NCI-H69 (cell line): ENCODE data around the gene PDLIM3.
A peak's percentile ranks its signal among the peaks of the same experiment; 100 is the strongest.

ENCODE experiments used
- DNase-seq: peaks from one replicate; lab custom pipeline; 2025; lab: John Stamatoyannopoulos, UW

PDLIM3 gene

DNA sequence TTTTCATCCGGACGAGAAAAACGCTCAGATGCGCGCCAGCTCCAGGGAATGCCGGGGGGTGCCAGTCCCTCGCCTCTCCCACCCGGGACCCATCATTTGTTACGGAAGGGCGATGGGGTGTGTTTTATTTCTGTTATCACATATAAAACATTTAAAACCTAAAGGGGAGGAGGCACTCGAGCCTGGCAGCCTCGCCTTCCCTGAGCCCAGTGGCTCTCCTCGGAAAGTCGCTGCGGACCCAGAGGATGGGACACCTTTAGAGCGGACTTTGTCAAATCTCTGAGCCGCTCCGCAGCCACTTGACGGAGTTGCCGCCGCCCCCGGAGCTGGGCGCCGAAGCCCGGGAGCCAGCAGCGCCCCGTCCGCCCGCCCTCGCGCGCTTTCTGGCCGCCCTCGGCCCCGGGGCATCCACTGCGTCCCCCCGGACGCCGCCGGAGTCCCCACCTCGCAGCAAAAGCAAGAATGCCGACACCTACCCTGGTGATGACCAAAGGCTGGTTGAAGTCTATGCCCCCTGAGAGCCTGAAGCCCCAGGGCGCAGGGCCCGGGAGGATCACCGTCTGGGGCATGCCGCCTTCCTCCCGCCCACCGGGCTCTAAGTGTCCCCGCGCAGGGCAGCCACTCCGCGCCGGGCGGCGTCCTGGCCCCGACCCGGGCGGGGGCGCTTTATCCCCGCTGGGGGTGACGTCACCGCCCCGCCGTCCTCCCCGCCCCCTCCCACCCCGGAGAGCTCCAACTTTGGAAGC is at the start of gene PDLIM3:
TSS of gene PDLIM3 (minus strand) at position 642 of the 746 bp plus-strand sequence. CDS start at position 569, 73 bp downstream.
- DNase-seq, result peak; percentile 21

- DNase-seq, result no peak
Measured at GRCh38 chr4:185583813-185584212, 48.5 kb upstream of the PDLIM3 start.

- no peak for DNase-seq
Measured at GRCh38 chr4:185582651-185583400, 47.5 kb upstream of the PDLIM3 start.

DNA sequence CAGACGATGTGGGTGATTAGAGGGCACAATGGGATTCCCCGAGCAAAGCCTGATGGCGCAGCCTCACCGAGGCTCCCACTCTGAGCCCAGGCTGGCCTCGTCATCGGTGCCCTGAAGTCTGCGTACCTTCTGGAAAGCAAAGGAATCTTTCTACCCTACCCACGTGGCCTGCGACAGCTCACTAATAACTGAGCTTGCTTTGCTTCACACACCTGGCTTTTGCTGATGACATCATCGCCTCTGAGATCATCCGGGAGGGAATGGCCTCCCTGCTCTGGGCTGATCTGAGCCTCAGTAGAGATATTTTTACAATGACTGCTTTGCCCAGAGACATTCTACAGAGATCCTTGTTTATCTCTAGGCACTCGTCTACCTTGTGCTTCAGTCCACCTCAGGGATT is 45.4 kb upstream of the PDLIM3 start:
- no peak for DNase-seq

- no peak for DNase-seq
Measured at GRCh38 chr4:185578284-185578683, 43.0 kb upstream of the PDLIM3 start.

- DNase-seq, result no peak
Measured at GRCh38 chr4:185576962-185577950, 41.9 kb upstream of the PDLIM3 start.

DNA sequence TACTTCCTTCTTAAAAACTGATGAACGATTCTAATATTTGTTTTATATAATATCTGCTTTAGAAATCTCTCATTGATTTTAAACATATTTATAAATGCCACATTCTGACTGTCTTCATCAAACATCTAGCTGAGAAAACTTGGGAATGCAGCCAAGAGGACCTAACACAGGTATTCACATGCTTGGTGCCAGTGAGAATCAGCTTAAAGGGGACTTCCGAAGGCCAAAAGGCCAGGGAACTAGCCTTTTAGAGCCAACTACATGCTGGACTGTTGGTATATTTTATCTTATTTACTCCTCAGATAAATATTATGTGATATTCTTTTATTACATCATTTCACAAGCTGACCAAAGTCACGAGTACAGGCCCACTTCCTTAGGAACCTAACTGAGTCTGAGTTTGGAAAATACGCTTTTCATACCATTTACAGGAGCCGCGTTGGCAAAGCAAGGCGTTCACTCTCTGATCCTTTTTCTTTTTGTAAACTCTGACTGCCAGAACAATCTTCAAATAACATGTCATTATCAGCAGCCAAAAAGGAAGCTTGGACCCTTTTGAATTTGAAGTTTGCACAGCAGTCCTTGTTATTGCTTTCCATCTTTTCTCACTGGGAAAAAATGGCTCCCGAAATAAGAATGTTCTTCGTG is 41.1 kb upstream of the PDLIM3 start:
- no peak for DNase-seq

DNA sequence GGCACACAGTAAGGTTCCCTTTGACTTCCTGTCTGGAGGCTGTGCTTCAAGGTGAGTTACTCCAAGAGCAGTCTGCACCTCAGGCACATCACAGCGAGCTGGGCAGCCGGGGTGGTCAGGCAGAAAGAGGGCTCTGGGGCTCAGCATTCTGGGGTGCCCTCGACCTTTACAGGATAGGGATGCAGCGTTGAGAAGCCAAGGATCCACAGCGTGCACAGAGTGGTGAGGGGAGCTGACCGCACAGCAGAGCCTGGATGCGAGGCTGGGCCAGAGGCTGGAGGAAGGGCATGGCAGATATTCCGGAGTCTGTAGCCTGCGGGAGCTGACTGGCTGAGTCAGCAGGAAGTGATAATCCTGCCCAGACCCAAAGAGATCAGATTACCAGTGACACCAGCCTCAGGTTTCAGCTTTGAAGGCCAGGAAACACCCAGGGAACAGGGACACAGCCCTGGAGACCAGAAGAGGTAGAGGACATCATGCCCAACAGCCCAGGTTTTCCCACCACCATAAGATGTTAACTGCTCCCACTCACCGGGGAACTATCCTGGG is 38.4 kb upstream of the PDLIM3 start:
- no peak for DNase-seq

DNA sequence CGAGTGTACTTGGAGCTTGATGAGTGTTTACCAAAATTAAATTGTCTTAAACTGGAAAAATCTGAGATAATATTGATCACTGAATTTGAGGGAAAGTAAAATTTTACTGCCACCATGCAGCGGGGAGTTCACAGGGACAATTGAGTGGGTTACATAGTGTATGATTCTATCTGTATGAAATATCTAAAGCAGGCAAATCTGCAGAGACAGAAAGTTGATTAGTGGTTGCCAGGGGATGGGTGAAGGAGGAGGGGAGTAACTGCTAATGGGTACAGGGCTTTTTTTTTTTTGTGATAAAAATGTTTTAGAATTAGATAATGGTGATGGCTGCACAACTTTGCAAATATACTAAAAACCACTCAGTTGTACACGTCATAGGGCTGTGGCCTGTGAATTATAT is 35.4 kb upstream of the PDLIM3 start:
- DNase-seq, result no peak

DNA sequence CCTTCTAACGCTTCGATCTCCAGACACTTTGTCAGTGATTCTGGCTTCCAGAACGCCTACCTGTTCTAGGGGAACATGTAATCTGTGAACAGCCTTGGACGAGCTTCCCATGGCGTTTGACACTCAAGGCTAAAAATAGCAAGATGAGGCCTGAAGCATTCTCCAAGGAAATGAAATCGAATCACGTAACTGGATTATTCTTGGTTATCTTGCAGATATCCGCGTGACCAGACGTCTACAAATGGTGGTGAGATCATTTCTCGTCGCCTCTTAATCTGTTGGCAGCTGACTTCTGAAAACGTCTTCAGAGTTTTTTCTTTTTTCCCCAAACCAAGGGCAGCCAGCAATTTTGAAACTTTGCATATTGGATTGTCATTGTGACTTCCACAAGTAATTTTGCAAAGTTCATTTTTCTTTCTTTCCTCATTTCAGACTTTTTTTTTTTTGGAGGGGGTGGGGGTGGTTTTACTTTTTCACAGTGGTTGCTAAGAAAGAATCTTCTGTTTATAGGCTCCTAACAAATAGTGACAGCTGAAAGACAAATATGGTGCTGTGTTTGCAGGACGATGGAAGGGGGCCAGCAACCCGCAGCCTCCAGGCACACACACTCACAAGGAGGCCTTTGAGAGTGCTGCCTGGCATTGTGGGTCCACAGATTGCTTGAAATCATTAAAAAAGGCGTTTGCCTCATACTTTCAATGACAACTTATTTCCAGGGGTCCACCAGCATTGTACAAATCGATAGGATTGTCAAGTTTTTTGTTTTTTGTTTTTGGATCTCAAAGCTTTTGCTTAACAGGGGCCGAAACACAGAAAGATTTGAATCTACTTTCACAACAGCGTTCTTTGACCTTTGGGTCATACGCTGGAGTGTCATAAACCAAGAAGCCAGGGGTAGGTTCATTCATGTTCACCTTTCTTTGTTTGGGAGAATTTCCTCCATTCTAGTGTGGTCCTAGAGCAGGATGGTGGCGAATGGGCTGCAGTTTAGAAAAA is 32.4 kb upstream of the PDLIM3 start:
- no peak for DNase-seq

GRCh38 chr4:185566972-185567371 is 31.7 kb upstream of the PDLIM3 start:
- DNase-seq, result no peak

GRCh38 chr4:185566425-185566824 is 31.1 kb upstream of the PDLIM3 start:
- no peak for DNase-seq

- no peak for DNase-seq
Measured at GRCh38 chr4:185565696-185566095, 30.4 kb upstream of the PDLIM3 start.

DNA sequence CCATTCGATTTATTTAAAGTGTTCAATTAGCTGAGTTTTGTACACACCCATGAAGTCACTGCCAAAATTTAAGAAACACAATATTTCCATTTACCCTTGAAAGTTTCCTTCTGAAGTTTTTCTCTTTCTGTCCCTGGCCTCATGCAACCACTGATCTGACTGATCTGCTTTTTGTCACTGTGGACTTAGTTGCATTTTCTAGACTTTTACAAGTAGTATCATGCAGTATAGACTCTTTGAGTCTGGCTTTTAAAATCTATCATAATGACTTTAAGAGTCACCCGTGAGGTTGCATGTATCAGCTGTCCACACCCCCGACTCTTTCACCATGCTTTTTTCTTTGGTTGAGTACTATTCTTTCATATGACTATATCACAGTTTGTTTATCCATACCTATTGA is 29.0 kb upstream of the PDLIM3 start:
- DNase-seq, result no peak

DNA sequence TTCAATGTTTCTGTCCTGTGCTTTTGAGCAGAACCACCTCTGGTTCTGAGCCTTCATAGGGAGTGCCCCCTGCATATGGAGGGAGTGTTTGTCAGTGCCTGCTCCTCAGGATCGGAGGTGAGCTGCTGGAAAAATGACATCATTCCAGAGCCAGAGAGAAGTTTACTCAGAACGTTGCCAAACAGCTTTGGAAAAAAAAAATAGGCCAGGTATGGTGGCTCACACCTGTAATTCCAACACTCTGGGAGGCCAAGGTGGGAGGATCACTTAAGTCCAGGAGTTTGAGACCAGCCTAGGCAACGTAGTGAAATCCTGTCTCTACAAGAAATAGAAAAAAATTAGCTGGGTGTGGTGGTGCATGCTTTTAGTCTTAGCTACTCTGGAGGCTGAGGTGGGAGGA is 27.2 kb upstream of the PDLIM3 start:
- no peak for DNase-seq

- no peak for DNase-seq
Measured at GRCh38 chr4:185560316-185560715, 25.0 kb upstream of the PDLIM3 start.

DNA sequence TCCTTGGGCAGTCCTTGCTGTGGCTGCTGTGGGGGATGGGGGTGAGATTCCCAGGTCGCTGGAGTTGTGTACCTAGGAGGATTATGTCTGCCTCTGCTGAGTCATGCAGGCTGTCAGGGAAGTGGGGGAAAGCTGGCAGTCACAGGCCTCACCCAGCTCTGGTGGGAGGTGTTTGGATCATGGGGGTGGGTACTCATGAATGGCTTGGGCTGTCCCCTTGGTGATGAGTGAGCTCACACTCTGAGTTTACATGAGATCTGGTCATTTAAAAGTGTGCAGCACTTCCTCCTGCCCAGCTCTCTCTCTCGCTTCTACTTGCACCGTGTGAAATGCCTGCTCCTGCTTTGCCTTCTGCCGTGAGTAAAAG is 24.6 kb upstream of the PDLIM3 start:
- DNase-seq, result peak; percentile 38

GRCh38 chr4:185559251-185559914 is 24.1 kb upstream of the PDLIM3 start:
- DNase-seq, result peak; percentile 38

GRCh38 chr4:185554365-185555126 is 19.2 kb upstream of the PDLIM3 start:
- DNase-seq, result no peak
